Right lobe of liver (tissue), 4 donors: Measurements from ENCODE around the gene TNS3.

Experiments
- CTCF ChIP-seq, 4 donors: fragments of 200-600 bp in 3 of 4; fragments of 450-650 bp in 1 of 4; IDR thresholded peaks; one replicate each; pipeline versions ENCODE4 v1.5.1 to v1.8.0; 2016 to 2022; ENCODE audit warnings: antibody characterized with exemption in 4 of 4, mild to moderate bottlenecking in 2 of 4
- POLR2A ChIP-seq: fragments of 450-650 bp; IDR thresholded peaks from one replicate; pipeline ENCODE4 v1.6.1; 2017; ENCODE audit warnings: antibody characterized with exemption, mild to moderate bottlenecking
- donor health status: DM: no; HTN: no; CAD: no.
- donor health status: DM: no; HTN: no; CAD: no.
- donor health status: DM: no; HTN: yes; CAD: no.

- no peak for TF ChIP-seq CTCF (IDR thresholded peaks at IDR 0.05)
- no peak for TF ChIP-seq POLR2A
Measured at GRCh38 chr7:47345857-47346298, 236.0 kb downstream of the TNS3 start.
